ENCODE measurements around the gene NPPA.

Gene NPPA

DNA sequence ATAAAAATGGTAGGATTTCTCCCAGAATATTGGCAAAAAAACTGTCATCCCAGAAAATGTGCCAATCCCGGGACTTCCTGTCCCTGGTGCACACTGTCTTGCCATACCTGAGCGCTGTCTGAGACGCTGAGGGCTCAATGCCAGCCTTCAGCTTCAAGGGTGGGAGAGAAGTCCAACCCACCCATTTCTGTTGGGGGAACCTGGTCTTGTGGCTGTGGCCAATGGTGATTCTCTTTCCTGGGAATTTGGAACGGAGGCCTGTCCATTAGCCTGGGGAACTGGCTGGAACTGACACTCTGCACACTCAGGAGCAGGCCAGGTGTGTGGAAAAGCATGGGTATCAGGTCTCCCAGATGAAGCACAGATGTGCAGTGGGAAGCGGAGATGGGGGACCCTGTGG lies 48.5 kb downstream of the NPPA start:
- DNase-seq: no peak
- in situ Hi-C loops (cut with MboI; ENCODE audit: low pct_unique_long_range_greater_than_20kb, low sequenced_read_pairs): no loop called here

DNA sequence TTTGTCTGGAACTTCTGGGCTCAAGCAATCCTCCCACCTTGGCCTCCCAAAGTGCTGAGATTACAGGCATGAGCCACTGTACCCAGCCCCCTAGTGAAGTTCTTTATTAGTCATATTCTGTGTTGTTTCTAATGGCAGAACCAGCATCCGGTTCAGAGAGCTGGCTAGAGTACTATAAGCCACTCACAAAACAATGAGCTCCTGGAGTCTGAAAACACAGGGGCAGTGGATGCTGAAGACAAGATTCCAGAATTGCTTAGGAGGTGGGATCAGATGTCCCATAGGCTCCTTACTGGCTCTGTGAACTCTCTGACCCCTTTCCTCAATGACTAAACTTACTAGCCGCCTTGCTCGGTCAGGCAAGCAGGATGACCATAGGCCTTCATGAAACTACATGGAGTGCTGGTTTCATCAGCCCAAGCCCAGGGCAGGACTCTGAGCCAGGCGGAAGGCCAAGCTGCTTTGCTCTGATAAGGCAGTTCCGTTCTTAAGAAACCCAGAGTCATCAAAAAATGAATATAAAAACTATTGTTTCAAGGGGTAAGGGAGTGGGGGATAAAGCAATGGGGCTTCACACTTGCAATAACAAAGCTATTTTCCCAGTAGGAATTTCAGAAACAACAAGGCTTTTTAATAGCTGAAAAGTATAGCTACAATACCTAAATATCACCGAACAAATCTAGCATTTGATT lies 49.9 kb downstream of the NPPA start:
- no peak for DNase-seq
- in situ Hi-C loops (cut with MboI; ENCODE audit: low pct_unique_long_range_greater_than_20kb, low sequenced_read_pairs): no loop called here

DNA sequence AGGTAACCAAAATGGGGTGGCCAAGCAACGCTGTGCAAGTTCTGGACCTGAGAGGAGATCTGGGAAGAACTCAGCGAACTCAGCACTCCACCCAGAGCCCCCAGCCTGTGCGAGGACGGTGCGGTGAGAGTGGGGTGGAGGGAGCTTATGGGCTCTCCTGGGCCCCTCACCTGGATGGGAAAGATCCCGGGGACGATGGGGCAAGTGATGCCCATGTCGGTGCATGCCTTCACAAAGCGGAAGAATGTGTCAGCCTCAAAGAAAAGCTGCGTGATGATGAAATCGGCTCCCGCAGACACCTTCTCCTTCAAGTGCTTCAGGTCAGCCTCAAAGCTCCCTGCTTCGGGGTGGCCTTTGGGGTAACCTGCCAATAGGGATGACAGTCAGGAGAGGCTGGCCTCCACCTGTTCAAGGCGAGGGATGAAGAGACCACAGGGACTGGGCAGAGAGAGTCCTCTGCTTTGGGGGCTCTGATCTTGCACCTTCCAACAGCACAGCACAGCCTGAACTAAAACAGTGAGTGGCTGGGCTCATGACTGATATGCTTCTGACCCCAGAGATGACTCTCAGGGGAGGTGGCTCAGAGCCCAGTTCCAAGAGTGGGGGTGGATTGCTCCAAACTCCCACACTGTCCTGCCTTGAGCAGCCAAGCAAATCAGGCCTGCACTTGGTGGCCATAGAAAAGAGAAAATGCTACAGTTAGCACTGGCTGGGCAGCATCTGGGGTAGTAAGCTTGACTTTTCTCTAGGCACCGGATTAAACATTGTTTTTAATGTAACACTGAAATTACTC lies 51.4 kb downstream of the NPPA start:
- in situ Hi-C loops (cut with MboI; ENCODE audit: low pct_unique_long_range_greater_than_20kb, low sequenced_read_pairs): no loop called here

More for the DNA sequence above, 51.4 kb downstream of the NPPA start:
- no peak for DNase-seq
